Vagina (tissue), 2 donors: Measurements from ENCODE around the gene DICER1. TPM values are rescaled to one million over a fixed set of nuclear protein-coding genes. Genes with fewer than 3 reads are reported as not detected.

Experiments
- DNase-seq, 2 donors: peaks; one replicate each; pipeline ENCODE4 v3.0.0-alpha.2; 2017; ENCODE audit errors: extremely low spot score in 2 of 2
- H3K27ac ChIP-seq: fragments of 200-600 bp; sonication (generic); one replicate; pipeline ENCODE4 v1.5.1; 2019
- H3K27me3 ChIP-seq: fragments of 200-600 bp; sonication (generic); one replicate; pipeline ENCODE4 v1.5.1; 2019
- H3K36me3 ChIP-seq, 2 donors: fragments of 200-600 bp; sonication (generic); one replicate each; pipeline ENCODE4 v1.5.1; 2017 to 2019
- H3K4me1 ChIP-seq: fragments of 200-600 bp; sonication (generic); one replicate; pipeline ENCODE4 v1.5.1; 2019
- H3K4me3 ChIP-seq, 2 donors: fragments of 200-600 bp; sonication (generic); 1 replicate in 1 of 2; 2 replicates in 1 of 2; pipeline ENCODE4 v1.5.1; 2016 to 2019
- H3K9me3 ChIP-seq: fragments of 200-600 bp; sonication (generic); one replicate; pipeline ENCODE4 v1.5.1; 2019
- CTCF ChIP-seq, 3 experiments: fragments of 450-650 bp in 2 of 3; fragments of 200-600 bp in 1 of 3; sonication (generic) in 1 of 3; IDR thresholded peaks; one replicate each; pipeline ENCODE4 v1.5.1; 2017 to 2019; ENCODE audit warnings: antibody characterized with exemption in 3 of 3, mild to moderate bottlenecking in 2 of 3, moderate library complexity in 2 of 3
- POLR2A ChIP-seq, 2 donors: fragments of 450-650 bp; IDR thresholded peaks; one replicate each; pipeline ENCODE4 v1.6.1; 2017; ENCODE audit warnings: antibody characterized with exemption in 2 of 2, mild to moderate bottlenecking in 2 of 2, moderate library complexity in 2 of 2
- POLR2AphosphoS5 ChIP-seq, 2 donors: sonication (generic); formaldehyde crosslinking; IDR thresholded peaks; one replicate each; pipeline ENCODE4 v1.9.0; 2017; ENCODE audit warnings: antibody characterized with exemption in 2 of 2, mild to moderate bottlenecking in 2 of 2, low read depth in 1 of 2; ENCODE audit not compliant: insufficient read depth in 1 of 2
- intact Hi-C: fragments of 100-400 bp; cut with DNase I; formaldehyde crosslinking; loops from one replicate; pipeline ENCODE4 v1.15.1; 2023
- total RNA-seq: library from RNA; depleted of rRNA; stranded (reverse); fragments of >200 nt; gene quantifications from one replicate; pipeline ENCODE4 v1.2.3, GENCODE V29; 2016

DICER1 gene
- total RNA-seq, 1 donor from 2014 or later = 68.3 TPM

GRCh38 chr14:95199298-95199983, 42.1 kb upstream of the DICER1 start:
- no peak overlapping the region for H3K27ac ChIP-seq
- DNase-seq = no peak
- no peaks in the 10 kb centered on the region for H3K27me3 ChIP-seq
- no peak overlapping the region for H3K4me3 ChIP-seq
- no peaks in the 10 kb centered on the region for H3K4me1 ChIP-seq
- H3K36me3 ChIP-seq = peaks cover 0 to 7% of the 10 kb centered on the region in 2 donors
- intact Hi-C loops = no loop called here
- H3K9me3 ChIP-seq = no peaks in the 10 kb centered on the region
- TF ChIP-seq POLR2AphosphoS5 (IDR thresholded peaks at IDR 0.05; ENCODE audit: insufficient read depth in 1 of 2, low read depth in 1 of 2) (no peak), CTCF (IDR thresholded peaks at IDR 0.05) (no peak), POLR2A (IDR thresholded peaks at IDR 0.05) (no peak)

- TF ChIP-seq POLR2AphosphoS5 (IDR thresholded peaks at IDR 0.05; ENCODE audit: insufficient read depth in 1 of 2, low read depth in 1 of 2) (no peak), CTCF (IDR thresholded peaks at IDR 0.05) (no peak), POLR2A (IDR thresholded peaks at IDR 0.05) (no peak)
- H3K9me3 ChIP-seq = no peaks in the 10 kb centered on the region
- no peaks in the 10 kb centered on the region for H3K27me3 ChIP-seq
- intact Hi-C loops = no loop called here
- H3K27ac ChIP-seq = no peak overlapping the region
- DNase-seq = no peak
- no peaks in the 10 kb centered on the region for H3K4me1 ChIP-seq
- no peaks in the 10 kb centered on the region for H3K36me3 ChIP-seq
- no peak overlapping the region for H3K4me3 ChIP-seq
These were observed 41.0 kb upstream of the DICER1 start for GRCh38 chr14:95198320-95198719.

GRCh38 chr14:95197551-95197950, 40.2 kb upstream of the DICER1 start:
- H3K4me3 ChIP-seq = no peak overlapping the region
- DNase-seq = no peak
- intact Hi-C loops = no loop called here
- TF ChIP-seq CTCF (IDR thresholded peaks at IDR 0.05) (no peak), POLR2AphosphoS5 (IDR thresholded peaks at IDR 0.05; ENCODE audit: insufficient read depth in 1 of 2, low read depth in 1 of 2) (no peak), POLR2A (IDR thresholded peaks at IDR 0.05) (no peak)
- H3K9me3 ChIP-seq = no peaks in the 10 kb centered on the region
- H3K36me3 ChIP-seq = no peaks in the 10 kb centered on the region
- H3K4me1 ChIP-seq = no peaks in the 10 kb centered on the region
- no peaks in the 10 kb centered on the region for H3K27me3 ChIP-seq
- H3K27ac ChIP-seq = no peak overlapping the region

GRCh38 chr14:95196826-95197545, 39.7 kb upstream of the DICER1 start:
- intact Hi-C loops = no loop called here
- no peak for TF ChIP-seq POLR2A (IDR thresholded peaks at IDR 0.05)
- TF ChIP-seq POLR2AphosphoS5 (IDR thresholded peaks at IDR 0.05; ENCODE audit: insufficient read depth in 1 of 2, low read depth in 1 of 2) = no peak
- no peak for TF ChIP-seq CTCF (IDR thresholded peaks at IDR 0.05)

GRCh38 chr14:95196268-95196667, 38.9 kb upstream of the DICER1 start:
- no peaks in the 10 kb centered on the region for H3K27me3 ChIP-seq
- no peaks in the 10 kb centered on the region for H3K4me1 ChIP-seq
- H3K27ac ChIP-seq = no peak overlapping the region
- TF ChIP-seq POLR2A (IDR thresholded peaks at IDR 0.05) = no peak
- no peak for TF ChIP-seq POLR2AphosphoS5 (IDR thresholded peaks at IDR 0.05; ENCODE audit: insufficient read depth in 1 of 2, low read depth in 1 of 2)
- no peak for TF ChIP-seq CTCF (IDR thresholded peaks at IDR 0.05)
- no peak for DNase-seq
- no peaks in the 10 kb centered on the region for H3K9me3 ChIP-seq
- intact Hi-C loops = no loop called here
- no peak overlapping the region for H3K4me3 ChIP-seq
- H3K36me3 ChIP-seq = peaks cover 0 to under 1% of the 10 kb centered on the region in 2 donors

More at GRCh38 chr14:95196826-95197545, 39.7 kb upstream of the DICER1 start:
- H3K4me1 ChIP-seq = no peaks in the 10 kb centered on the region
- H3K27me3 ChIP-seq = no peaks in the 10 kb centered on the region
- no peak overlapping the region for H3K4me3 ChIP-seq
- H3K36me3 ChIP-seq = no peaks in the 10 kb centered on the region
- no peak overlapping the region for H3K27ac ChIP-seq
- no peaks in the 10 kb centered on the region for H3K9me3 ChIP-seq
- no peak for DNase-seq
